Amniotic epithelial cell (primary cell): ENCODE results near the gene CHN2.

Experiments
- DNase-seq: peaks from one replicate; pipeline ENCODE4 v3.0.0-alpha.2; 2010; ENCODE audit warnings: low read depth

Gene CHN2

DNA sequence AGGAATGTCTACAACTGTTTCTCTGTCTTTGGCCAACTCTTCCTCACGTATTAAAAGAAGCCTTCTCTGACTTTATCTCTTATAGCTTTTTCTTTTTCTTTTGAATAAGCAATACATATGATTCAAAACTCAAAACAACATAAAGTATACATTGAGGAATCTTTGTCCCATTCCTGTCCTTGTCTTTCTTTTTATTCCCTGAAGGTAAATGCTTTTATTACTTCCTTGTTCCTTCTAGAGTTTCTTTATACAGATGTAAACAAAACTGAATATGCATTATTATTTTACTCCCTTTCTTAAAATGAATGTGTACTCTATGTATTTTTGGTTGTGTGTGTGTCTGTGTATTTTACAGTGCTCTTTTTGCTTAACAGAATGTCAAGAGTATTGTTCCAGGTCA is 170.1 kb downstream of the CHN2 start:
- no peak for DNase-seq

DNA sequence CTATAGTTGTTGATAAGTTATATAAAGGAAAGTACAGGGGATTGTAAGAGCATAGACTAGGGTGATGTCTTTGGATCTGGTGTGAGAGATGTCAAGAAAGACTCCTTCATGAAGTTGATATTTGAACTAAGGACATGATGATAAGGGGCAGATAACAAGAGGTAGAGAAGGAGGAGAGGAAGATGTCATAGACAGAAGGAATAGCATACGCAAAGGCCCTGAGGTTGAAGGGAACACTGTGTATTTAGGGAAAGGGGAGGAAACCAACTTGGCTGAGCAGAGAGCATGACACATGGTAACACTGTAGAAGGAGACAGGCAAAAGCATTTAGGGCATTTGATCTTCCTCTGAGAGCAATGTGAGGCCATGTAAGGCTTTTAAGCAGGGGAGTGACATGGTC is 170.8 kb downstream of the CHN2 start:
- no peak for DNase-seq

DNA sequence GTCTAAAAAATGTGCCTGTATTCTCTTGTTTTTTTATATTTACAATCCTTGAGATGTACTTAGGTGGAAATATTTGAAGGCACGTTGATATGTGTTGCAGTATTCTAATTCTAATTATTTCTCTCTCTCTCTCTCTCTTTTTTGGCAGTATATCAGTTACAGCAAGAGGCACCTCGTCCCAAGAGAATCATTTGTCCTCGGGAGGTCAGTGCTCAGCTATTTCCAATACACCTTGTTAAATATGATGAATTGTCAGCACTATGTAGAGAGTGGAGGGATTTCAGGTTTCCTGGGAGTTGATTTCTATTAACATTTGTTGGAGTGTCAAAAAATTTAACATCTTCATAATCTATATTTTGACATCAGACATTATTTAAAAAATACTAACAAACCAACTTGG is 173.2 kb downstream of the CHN2 start:
- DNase-seq, result no peak

DNA sequence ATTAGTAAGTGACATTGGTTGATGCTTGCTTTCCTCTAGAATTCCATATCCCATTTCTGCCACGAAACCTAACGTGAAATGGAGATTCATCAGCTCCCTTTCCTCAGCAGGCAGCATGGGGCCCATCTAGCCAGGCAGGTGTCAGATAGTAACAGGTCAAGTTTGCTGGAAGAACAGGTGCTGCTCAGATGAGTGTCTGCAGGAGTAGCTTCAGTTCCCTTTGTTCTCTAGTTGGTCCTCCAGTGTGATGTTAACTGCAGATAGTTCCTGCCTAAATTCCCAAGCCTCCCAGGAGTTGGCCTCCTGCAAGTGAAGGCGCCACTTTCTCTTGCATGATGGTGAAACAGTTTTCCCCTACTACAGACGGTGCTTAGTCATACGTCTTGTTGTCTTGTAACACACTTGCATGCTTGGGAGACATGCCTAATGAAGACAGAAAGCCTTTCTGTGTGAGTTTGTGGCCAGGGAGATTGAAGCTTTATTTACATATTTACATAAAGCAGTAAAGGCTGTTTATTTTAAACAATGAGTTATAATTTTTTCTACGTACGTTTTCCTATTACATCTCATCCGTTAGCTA is 175.4 kb downstream of the CHN2 start:
- DNase-seq, result peak; percentile 65

DNA sequence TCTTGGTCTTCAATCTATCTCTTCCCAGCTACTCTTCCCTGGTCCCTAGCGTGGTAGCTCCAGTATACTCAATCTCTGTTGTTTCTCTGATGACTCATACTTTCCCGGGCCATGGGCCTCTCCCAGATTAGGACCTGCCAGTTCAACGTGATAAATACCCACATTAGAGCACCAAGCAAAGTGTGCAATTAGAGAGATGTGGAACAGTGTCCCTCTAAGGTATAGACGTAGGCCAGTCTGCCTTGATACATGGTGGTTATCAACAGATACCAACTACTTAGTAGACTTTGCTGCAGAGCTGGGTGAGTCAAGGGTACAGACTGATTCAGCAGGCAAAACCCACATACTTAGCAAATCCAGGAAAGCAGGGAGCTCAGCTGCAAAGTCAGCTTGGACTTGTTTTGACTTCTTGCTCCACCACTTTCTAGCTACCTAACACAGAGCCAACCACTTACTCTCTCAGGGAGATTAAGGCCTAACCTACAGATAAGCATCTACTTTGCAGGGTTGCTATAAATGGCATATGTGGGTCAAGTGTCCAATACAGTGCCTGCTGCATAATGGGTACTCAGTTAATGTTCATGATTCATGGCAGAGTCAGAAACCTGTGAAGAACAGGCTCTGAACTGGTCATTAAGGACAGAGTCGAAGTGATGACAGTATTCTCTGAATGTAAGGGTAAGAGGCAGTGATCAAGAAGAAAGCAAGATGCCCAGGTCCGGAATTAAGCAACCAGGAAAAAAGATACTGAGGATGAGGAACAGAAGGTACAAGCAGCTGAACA is 176.1 kb downstream of the CHN2 start:
- DNase-seq, result peak; percentile 90

DNA sequence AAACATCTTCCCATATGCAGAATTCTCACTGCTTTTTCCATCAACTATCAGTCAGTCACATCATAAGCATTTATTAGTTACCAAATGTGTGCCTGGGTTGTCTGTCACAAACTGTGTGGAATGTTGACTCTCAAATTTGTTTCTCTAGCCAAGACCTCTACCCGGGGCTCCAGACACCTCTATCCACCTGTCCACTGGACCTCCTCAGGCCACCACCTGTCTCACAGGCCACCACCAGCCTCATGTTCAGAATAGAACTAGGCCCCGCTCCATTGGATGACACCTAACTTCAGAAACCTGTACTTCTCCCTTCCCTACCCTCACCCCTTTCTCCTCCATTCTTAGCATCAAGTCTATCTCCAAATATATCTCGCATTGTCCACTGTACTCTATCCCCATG is 176.9 kb downstream of the CHN2 start:
- no peak for DNase-seq

DNA sequence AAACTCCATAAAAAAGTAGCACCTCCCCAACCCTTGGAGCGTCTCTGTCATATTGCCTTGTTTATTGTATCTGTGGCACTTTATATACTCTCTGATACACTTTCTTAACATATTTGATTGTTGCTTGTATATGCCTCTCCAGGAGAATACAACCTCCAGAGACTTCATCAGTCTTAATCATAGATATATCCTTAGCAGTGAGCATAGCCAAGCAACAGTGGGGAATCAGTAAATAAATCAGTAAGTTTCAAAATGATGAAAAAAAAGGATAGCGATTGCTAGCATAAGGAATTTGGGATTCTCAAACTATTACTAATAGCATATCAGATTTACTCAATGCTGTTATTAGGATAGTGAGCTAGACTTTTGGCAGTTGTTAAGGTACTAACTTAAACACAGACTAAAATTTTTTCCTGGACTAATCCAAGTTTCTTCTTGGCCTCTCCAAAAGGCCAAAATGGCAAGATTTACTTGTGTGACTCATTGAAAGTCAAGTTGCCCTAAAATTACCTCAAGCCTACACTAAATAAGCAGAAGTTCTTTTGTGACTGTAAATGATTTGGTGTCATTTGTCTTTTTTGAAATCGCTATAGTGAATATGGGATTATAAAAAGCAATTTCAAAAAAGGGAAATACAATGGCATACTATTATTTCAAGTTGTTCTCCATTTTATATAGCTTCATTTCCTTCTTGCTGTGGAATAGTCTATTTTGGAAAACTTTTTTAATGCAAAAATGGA is 177.9 kb downstream of the CHN2 start:
- DNase-seq, result no peak

DNA sequence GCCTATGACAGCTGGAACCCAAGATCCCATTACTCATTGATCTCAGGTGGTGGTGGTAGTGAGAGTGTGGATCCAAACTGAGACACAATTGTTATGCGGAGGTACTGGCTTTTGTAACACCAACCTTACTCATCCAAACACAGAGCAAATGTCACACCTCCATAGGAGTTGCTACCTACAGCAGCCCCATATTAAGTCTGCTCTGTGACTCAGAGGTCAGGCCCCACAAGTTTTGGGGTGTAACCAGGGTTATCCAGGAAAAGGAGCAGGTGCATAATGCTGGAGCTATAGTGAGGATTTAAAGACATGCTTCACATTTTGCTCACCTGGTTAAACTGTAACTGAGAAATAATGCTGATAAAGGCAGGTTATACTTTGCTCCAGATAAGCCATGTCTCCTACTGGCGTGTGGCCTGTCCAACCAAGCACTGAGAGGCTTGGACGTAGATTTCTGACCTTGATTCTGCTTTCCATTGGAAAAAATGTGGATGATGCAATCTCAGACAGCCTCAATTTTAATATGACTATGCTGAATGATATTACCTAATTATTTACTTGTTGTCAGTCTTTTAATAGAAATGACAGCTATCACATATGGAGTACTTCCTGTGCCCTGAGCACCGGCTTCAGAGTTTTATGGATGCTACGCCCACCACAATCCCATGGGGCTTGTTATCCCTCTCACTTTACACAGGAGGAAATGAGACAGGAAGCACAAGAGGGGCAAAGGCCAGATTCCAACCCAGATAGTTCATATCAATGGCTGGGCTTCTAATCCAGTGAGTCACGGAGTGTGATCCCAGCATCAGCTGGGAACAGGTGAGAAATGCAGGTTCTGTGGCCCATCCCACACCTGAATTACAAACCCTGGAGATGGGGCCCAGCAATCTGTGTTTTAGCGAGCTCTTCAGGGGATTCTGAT is 181.3 kb downstream of the CHN2 start:
- DNase-seq, result peak; percentile 39

DNA sequence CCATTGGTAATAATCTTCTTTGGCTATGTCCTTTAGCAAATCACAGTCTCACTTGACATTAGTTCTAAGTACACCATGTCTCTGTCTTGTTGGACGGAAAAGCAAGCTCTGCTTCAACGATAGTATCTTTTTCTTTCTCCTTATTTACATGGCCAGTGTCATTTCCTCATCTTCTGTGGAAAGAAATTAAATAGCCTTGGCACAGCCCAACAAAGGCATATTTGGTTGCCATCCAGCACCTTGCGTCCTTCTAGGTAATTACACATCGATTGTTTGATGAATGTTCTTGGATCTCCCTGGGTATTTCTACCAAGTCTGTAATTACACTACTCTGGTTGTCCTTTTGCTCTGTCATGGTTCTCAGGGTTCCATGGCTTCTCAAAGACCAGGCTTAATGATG is 183.1 kb downstream of the CHN2 start:
- DNase-seq, result no peak

DNA sequence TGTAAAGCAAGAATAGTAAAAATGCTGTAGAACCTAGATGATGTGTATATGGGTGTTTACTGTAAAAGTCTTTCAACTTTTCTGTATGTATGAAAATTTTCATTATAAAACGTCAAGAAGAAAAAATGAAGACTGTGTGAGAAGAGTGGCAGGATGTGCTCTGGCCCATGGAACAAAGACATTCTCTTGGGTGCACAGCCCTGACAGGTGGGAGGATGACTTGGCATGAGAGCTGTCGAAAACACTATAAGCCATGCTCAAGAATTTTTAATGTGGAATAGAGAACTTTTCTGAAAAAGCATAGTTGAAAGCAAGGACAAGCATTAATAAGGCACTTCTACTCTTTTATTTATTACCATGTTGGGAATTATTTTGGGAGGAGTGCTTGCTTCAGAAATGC is 185.0 kb downstream of the CHN2 start:
- DNase-seq, result no peak

DNA sequence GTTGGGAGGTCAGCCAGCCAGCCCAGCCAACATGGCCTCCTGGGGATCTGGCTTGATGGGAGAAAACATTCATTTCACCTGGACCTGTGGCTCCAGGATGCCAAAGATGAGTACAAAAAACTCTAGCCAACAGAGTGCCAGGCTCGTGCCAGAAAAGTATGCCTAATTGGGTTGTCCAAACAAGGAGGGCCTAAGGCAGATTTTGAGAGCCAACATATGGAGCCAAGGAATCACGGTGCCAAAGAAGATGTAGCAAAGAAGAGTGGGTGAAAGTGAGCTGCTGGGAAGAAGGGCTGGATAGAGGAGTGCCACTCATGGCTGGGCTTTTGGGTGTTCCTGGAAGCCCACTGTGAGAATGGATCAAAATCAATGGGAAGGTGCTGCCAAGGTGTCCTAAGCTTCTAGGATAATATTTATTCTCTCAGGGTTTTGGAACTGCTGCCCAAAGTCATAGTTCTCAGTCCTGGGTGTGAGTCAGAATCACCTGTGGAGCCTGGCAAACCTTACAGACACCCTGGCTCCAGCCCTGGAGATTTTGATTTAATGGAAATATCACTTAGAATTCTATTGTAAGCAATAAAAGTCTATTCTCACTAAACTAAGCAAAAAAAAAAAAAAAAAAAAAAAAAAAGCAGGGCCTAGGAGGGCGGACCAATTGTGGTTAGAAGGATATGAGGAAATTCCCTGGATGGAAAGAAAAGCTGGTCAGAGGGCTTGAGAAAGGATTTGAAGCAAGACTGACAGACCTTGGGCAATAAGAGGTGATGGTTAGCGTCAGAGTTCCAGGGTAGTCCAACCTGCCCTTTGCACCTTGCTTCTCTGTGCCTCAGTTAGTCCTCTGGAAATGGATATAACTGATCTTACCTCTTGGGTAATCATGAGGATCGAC is 186.9 kb downstream of the CHN2 start:
- DNase-seq, result peak; percentile 47

DNA sequence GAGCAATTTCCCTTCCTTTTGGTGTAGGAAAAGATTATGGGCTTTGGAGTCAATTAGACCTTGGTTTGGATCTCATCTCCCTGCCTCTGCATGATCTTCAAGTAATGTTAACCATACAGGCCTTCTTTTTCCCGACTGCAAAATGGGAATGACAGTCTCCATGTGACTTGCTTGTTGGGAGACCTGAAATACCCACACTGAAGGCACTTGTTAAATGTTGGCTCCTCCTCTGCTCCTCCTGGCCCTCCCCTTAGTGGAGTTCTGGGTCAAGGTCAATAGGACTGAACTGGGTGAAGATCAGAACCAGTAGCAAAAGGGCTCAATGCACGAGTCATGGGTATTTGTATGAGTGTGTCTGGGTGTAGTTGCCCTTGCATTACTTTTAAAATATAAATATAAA is 189.7 kb downstream of the CHN2 start:
- no peak for DNase-seq

DNA sequence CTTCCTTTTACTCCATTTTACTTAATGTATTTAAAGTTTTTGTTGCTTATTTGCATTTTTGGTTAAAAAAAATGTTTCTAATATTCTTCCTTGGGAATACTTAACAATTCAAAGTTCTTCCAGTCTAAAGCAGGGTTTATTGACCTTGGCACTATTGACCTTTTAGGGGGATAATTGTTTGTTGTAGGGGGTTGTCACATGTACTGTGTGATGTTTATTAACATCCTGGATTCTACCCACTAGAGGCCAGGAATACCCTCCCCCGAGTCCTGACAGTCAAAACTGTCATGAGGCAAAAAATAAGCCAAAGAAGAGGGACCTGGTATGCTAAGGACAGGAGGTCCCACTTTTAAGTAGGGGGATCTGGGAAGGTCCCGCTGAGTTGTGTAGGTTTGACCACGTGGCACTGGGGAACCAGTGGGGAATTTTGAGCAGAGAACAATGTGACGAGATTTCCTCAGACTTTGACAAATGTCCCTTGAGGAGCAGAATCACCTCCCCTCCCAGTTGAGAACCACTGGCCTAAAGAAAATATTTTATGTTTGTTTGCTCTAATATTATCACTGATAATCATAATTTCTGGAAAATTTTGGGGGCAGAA is 190.7 kb downstream of the CHN2 start:
- DNase-seq, result no peak

DNA sequence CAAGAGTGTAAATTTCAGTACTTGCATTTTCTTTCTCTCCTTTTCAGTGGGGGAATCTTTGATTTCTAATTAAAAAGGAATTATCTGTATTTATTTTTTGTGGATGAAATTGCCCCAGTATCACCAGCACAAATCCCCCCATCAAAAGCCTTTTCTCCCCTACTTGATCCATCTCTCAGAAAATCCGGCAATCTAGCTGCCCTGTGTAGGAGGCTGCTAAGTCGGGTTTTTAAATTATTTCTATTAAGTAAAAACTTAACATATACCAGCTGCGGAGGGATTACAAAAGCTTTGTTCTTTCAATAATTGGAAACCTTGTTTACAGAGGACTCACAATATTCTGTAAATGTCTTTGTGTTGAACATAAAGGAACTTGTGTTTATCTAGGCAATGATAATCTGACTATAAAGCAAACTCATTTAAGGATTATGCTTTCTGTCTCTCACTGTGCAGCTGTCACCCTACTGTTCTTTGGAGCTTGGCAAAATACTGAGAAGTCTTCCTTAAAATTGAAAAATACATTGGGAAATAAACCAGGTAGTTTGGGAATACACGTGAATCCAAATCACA is 191.7 kb downstream of the CHN2 start:
- DNase-seq, result no peak

DNA sequence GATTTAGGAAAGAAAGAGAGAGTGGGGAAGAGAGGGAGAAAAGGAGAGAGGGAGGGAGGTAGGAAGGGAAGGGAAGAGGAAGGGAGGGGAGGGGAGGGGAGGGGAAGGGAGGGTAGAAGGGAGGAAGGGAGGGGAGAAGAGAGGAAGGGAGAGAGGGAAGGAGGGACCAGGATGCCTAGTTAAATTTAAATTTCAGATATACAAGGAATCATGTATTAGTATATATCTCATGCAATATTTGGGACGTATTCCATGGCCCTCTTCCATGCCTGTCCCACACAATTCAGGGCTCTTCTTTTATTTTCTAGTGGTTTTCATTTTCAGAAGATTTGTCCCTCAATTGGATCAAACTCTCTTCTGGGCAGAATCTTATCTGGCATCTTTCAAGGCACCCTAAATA is 196.7 kb downstream of the CHN2 start:
- DNase-seq, result no peak

DNA sequence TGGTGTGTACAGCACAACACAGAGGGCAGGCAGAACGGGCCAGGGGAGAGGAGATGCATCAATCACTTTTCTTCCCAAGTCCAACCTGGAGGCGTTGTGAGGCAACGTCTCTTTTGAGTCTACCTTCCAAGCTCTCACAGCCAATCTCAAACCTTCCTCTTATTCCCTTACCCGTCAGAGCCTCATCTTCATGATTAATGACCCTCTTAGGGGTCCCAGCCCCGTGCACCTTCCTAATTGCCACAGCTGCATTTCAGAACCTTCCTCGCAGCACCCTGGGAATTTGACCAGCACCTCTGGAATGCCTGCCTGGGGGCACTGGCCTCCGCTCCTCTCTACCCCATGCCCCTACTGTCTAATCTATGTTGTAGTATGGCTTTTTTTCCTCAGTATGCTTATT is 199.7 kb downstream of the CHN2 start:
- no peak for DNase-seq

DNA sequence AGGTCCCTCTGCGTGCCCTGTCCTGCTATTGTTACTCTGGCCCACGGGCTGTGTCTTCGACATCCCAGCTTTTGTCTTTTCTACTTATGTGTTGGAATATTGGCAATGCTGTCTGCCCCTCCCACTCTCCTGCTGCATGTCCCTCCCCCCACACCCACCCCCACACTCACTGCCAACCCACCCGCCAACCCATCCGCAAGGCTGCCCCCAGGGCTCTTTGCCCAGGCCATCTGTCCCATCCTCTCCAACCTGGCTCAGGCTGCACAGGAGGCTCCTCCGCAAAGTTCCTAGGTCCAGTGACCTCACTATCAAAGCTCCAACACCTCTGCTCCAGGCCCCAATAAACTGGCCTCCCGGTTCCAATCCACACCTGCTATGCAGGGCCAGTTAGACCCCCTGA is 202.0 kb downstream of the CHN2 start:
- no peak for DNase-seq

DNA sequence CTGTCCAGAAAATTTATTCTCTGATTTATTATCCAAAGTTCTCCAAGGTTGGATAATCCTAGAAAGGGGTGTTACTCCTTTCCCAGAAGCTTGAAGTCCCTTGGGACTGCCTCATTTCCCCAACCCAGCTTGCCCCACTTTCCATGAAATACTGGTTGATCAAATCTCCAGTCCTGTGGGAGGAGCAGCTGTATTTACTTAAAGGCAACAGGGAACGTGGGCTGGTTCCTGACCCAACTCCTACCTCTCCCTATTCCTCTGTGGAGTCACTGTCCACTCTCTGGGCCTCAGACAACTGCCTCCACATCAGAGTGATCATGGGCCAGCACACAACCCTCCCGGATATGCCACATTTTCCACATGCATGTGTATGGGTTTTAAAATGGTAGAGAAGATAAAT is 202.8 kb downstream of the CHN2 start:
- no peak for DNase-seq

DNA sequence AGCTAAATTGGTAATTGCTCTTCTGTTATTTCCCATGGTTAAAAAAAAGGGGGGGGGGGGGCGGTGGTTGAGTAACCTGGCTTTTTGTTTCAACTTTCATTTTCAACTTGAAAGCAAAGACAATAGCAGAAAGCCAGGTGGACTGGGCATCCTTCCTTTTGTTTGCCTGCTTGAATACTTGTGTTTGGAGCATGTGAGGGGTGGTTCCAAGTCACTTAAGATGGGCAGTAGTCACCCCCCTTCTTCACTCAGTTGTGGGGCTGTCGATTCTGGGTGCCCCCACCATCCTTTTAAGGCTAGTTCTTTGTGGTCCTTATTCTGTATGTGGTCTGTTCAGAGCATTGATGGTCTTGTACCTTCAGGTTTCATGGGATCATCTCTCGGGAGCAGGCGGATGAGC is 203.4 kb downstream of the CHN2 start:
- no peak for DNase-seq

DNA sequence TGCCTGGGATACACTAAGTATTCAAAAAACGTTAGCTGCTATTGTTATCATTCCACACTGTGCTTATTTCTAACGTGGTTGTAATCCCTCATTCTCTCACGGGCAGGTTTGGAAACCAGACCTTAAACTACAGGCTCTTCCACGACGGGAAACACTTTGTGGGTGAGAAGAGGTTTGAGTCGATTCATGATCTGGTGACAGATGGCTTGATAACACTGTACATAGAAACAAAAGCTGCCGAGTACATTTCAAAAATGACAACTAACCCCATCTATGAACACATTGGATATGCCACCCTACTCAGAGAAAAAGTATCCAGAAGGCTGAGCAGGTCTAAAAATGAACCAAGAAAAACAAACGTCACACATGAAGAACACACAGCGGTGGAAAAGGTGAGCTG is 205.9 kb downstream of the CHN2 start:
- DNase-seq, result no peak

DNA sequence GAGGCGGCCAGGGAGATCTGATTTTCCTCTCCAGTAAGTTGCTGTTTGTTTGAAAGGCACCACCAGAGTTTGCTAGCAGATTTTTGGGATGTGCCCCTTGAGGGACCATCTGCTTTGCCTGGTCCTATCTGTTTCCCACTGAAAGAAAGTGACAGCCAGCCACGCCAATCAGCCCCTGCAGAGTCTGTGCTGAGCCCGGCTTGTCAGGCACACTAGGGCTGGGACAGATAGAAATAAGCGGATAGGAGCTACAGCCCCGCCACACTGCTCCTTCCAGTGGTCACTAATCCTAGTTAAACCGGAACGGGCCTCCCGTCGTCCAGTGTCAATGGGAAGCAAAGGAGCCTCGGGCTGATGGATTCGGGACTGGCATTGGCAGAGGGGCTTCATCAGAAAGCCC is 207.2 kb downstream of the CHN2 start:
- no peak for DNase-seq
